Esophagus muscularis mucosa (tissue), 4 donors: Measurements from ENCODE around the gene USP12. TPM values are rescaled to one million over a fixed set of nuclear protein-coding genes. Genes with fewer than 3 reads are reported as not detected.

Experiments
- DNase-seq: peaks from one replicate; pipeline ENCODE4 v3.0.0-alpha.2; 2017; ENCODE audit errors: extremely low spot score
- H3K27ac ChIP-seq, 4 donors: fragments of 200-600 bp; sonication (generic); replicated peaks in 1 of 4; 1 replicate in 3 of 4; 2 replicates in 1 of 4; pipeline ENCODE4 v1.5.1; 2016 to 2019; ENCODE audit warnings: mild to moderate bottlenecking in 1 of 4
- H3K27me3 ChIP-seq, 4 donors: fragments of 200-600 bp; sonication (generic); one replicate each; pipeline versions ENCODE4 v1.5.1 to v1.6.0; 2016 to 2019
- H3K36me3 ChIP-seq, 4 donors: fragments of 200-600 bp; sonication (generic); one replicate each; pipeline ENCODE4 v1.5.1; 2016 to 2019
- H3K4me1 ChIP-seq, 4 donors: fragments of 200-600 bp; sonication (generic); one replicate each; pipeline ENCODE4 v1.5.1; 2016 to 2019
- H3K4me3 ChIP-seq, 4 donors: fragments of 200-600 bp; sonication (generic); 1 replicate in 2 of 4; 2 replicates in 2 of 4; pipeline ENCODE4 v1.5.1; 2016 to 2019; ENCODE audit warnings: mild to moderate bottlenecking in 4 of 4, moderate library complexity in 1 of 4
- H3K9me3 ChIP-seq, 4 donors: fragments of 200-600 bp; sonication (generic); 1 replicate in 3 of 4; 2 replicates in 1 of 4; pipeline ENCODE4 v1.5.1; 2016 to 2019
- EP300 ChIP-seq: sonication (generic); formaldehyde crosslinking; IDR thresholded peaks from one replicate; pipeline ENCODE4 v1.6.1; 2017; ENCODE audit warnings: antibody characterized with exemption
- POLR2A ChIP-seq: fragments of 450-650 bp; IDR thresholded peaks from one replicate; pipeline ENCODE4 v1.6.1; 2017; ENCODE audit warnings: antibody characterized with exemption, moderate library complexity, mild to moderate bottlenecking, low read depth
- POLR2AphosphoS5 ChIP-seq, 2 donors: sonication (generic); formaldehyde crosslinking; IDR thresholded peaks; one replicate each; pipeline ENCODE4 v1.6.1; 2017; ENCODE audit warnings: antibody characterized with exemption in 2 of 2
- WGBS: methylation state at CpG from one replicate; pipeline ENCODE4 v1.1.5; 2018; 5-methylcytosine and 5-hydroxymethylcytosine counted together
- intact Hi-C: fragments of 100-400 bp; cut with DNase I; formaldehyde crosslinking; loops from one replicate; pipeline ENCODE4 v1.15.1; 2023
- total RNA-seq, 4 donors: library from RNA; depleted of rRNA; stranded (reverse); fragments of >200 nt; gene quantifications; one replicate each; pipeline versions ENCODE4 v1.1.0 to v1.2.1, GENCODE V29; 2016
- TF ChIP-seq, protein P1 (sequence below), 3 experiments: fragments of 200-600 bp in 2 of 3; fragments of 450-650 bp in 1 of 3; sonication (generic) in 2 of 3; IDR thresholded peaks; one replicate each; pipeline ENCODE4 v1.5.1; 2017 to 2019; ENCODE audit warnings: antibody characterized with exemption in 3 of 3, mild to moderate bottlenecking in 2 of 3, moderate library complexity in 1 of 3

Gene USP12
- total RNA-seq, 4 donors from 2014 or later = 55.6 to 107 (median 87.3) TPM

GRCh38 chr13:27110056-27110746, 61.4 kb downstream of the USP12 start:
- peaks cover 0 to 26% (median 12%) of the 10 kb centered on the region in 4 donors for H3K4me1 ChIP-seq
- intact Hi-C loops = no loop called here
- no peaks in the 10 kb centered on the region for H3K9me3 ChIP-seq
- TF ChIP-seq, protein P1, sequence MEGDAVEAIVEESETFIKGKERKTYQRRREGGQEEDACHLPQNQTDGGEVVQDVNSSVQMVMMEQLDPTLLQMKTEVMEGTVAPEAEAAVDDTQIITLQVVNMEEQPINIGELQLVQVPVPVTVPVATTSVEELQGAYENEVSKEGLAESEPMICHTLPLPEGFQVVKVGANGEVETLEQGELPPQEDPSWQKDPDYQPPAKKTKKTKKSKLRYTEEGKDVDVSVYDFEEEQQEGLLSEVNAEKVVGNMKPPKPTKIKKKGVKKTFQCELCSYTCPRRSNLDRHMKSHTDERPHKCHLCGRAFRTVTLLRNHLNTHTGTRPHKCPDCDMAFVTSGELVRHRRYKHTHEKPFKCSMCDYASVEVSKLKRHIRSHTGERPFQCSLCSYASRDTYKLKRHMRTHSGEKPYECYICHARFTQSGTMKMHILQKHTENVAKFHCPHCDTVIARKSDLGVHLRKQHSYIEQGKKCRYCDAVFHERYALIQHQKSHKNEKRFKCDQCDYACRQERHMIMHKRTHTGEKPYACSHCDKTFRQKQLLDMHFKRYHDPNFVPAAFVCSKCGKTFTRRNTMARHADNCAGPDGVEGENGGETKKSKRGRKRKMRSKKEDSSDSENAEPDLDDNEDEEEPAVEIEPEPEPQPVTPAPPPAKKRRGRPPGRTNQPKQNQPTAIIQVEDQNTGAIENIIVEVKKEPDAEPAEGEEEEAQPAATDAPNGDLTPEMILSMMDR (IDR thresholded peaks at IDR 0.05) = no peak
- no peak for TF ChIP-seq POLR2A
- no peak overlapping the region for H3K4me3 ChIP-seq
- no peaks in the 10 kb centered on the region for H3K27me3 ChIP-seq
- DNase-seq = no peak
- peaks cover 0 to 12% (median 3%) of the 10 kb centered on the region in 4 donors for H3K36me3 ChIP-seq
- 97% methylated on average over 3 of the region's 3 CpGs for WGBS
- no peak overlapping the region for H3K27ac ChIP-seq

DNA sequence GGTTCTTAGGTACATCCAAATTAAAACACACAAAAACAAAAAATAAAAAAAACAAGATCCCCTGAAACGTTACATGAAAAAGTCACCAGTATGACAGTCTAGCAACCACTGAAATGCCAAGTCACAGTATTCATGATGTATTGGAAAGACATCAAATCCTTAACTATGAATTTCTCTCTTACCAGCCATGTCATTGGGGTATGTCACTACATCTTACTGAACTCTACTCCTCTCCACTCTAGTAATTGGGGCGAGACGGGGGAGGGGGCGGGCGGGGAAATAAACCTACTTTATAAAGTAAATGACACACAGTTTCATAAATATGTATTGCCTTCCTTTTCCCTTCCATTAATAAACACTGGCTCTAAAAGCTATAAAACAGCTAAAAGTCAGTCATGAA, 65.5 kb downstream of the USP12 start:
- no peak for DNase-seq
- Histone ChIP-seq H3K9me3 (no peaks in the 10 kb centered on the region), H3K4me3 (no peak overlapping the region), H3K27ac (no peak overlapping the region), H3K36me3 (peaks cover 0 to 30% (median 7%) of the 10 kb centered on the region in 4 donors), H3K27me3 (no peaks in the 10 kb centered on the region), H3K4me1 (peaks cover 0 to 24% (median 15%) of the 10 kb centered on the region in 4 donors)
- 90% methylated on average over 5 of the region's 5 CpGs for WGBS
- TF ChIP-seq POLR2A = no peak
- intact Hi-C loops = no loop called here

GRCh38 chr13:27104606-27105005, 67.0 kb downstream of the USP12 start:
- Histone ChIP-seq H3K27ac (no peak overlapping the region), H3K36me3 (peaks cover 0 to 30% (median 7%) of the 10 kb centered on the region in 4 donors), H3K9me3 (no peaks in the 10 kb centered on the region), H3K4me3 (no peak overlapping the region), H3K4me1 (peaks cover 0 to 20% (median 13%) of the 10 kb centered on the region in 4 donors), H3K27me3 (no peaks in the 10 kb centered on the region)
- intact Hi-C loops = no loop called here
- WGBS = 67% methylated on average over 4 of the region's 4 CpGs
- DNase-seq = no peak
- TF ChIP-seq EP300 (no peak), POLR2A (no peak), POLR2AphosphoS5 (IDR thresholded peaks at IDR 0.05) (no peak)
- TF ChIP-seq, protein P1 (IDR thresholded peaks at IDR 0.05) = no peak

GRCh38 chr13:27101847-27102246, 69.8 kb downstream of the USP12 start:
- Histone ChIP-seq H3K27ac (no peak overlapping the region), H3K9me3 (no peaks in the 10 kb centered on the region), H3K36me3 (peaks cover 0 to 30% (median 7%) of the 10 kb centered on the region in 4 donors), H3K27me3 (no peaks in the 10 kb centered on the region), H3K4me1 (peaks cover 0 to 25% (median 20%) of the 10 kb centered on the region in 4 donors), H3K4me3 (no peak overlapping the region)
- WGBS = 98% methylated on average over 3 of the region's 3 CpGs
- TF ChIP-seq POLR2A (no peak), POLR2AphosphoS5 (IDR thresholded peaks at IDR 0.05) (no peak), EP300 (no peak)
- TF ChIP-seq, protein P1 (IDR thresholded peaks at IDR 0.05) = no peak
- intact Hi-C loops = no loop called here
- DNase-seq = no peak

- no peak for DNase-seq
- H3K9me3 ChIP-seq = no peaks in the 10 kb centered on the region
- no peaks in the 10 kb centered on the region for H3K27me3 ChIP-seq
- intact Hi-C loops = no loop called here
- TF ChIP-seq EP300 (no peak), POLR2AphosphoS5 (IDR thresholded peaks at IDR 0.05) (no peak), POLR2A (no peak)
- TF ChIP-seq, protein P1 (IDR thresholded peaks at IDR 0.05) = no peak
- peaks cover 0 to 30% (median 7%) of the 10 kb centered on the region in 4 donors for H3K36me3 ChIP-seq
- H3K4me3 ChIP-seq = no peak overlapping the region
- 92% methylated on average over 1 of the region's 1 CpG for WGBS
- peaks cover 0 to 25% (median 20%) of the 10 kb centered on the region in 4 donors for H3K4me1 ChIP-seq
- no peak overlapping the region for H3K27ac ChIP-seq
These were observed 70.3 kb downstream of the USP12 start for GRCh38 chr13:27101289-27101688.
